Stimulated activated CD8-positive, alpha-beta memory T cell treated with anti-CD3 and anti-CD28 coated beads, Interleukin-12 subunit alpha, Interleukin-12 subunit beta, amount 100 ng/mL, for 4 hours (primary cell): Measurements from ENCODE around the gene TRAF7.

Source experiments
- DNase-seq: peaks from one replicate; pipeline ENCODE4 v3.0.0-alpha.2; 2020; ENCODE audit warnings: low read depth

Gene TRAF7

GRCh38 chr16:2181952-2182351 lies 26.4 kb downstream of the TRAF7 start:
- no peak for DNase-seq

- no peak for DNase-seq
Measured at GRCh38 chr16:2183671-2184070, 28.1 kb downstream of the TRAF7 start.

- DNase-seq: no peak
Measured at GRCh38 chr16:2184346-2184745, 28.8 kb downstream of the TRAF7 start.

GRCh38 chr16:2184962-2185361 lies 29.4 kb downstream of the TRAF7 start:
- DNase-seq: no peak

GRCh38 chr16:2186064-2186463 lies 30.5 kb downstream of the TRAF7 start:
- DNase-seq: no peak

- DNase-seq: no peak
Measured at GRCh38 chr16:2186505-2186904, 30.9 kb downstream of the TRAF7 start.

GRCh38 chr16:2187212-2187611 lies 31.6 kb downstream of the TRAF7 start:
- DNase-seq: no peak

GRCh38 chr16:2188395-2188794 lies 32.8 kb downstream of the TRAF7 start:
- no peak for DNase-seq

- DNase-seq: no peak
Measured at GRCh38 chr16:2189252-2189893, 33.8 kb downstream of the TRAF7 start.

- no peak for DNase-seq
Measured at GRCh38 chr16:2190002-2190658, 34.5 kb downstream of the TRAF7 start.

GRCh38 chr16:2190659-2191445 lies 35.3 kb downstream of the TRAF7 start:
- no peak for DNase-seq

- DNase-seq: no peak
Measured at GRCh38 chr16:2191446-2191706, 35.8 kb downstream of the TRAF7 start.

- no peak for DNase-seq
Measured at GRCh38 chr16:2194166-2194834, 38.7 kb downstream of the TRAF7 start.

- no peak for DNase-seq
Measured at GRCh38 chr16:2194852-2195321, 39.3 kb downstream of the TRAF7 start.

- no peak for DNase-seq
Measured at GRCh38 chr16:2195322-2196161, 40.0 kb downstream of the TRAF7 start.

- DNase-seq: no peak
Measured at GRCh38 chr16:2196162-2196980, 40.8 kb downstream of the TRAF7 start, which contains the start of gene CASKIN1. TSS of gene CASKIN1 (minus strand) at chr16:2196605. CDS start at chr16:2196432, 173 bp downstream.

GRCh38 chr16:2196981-2197511 lies 41.5 kb downstream of the TRAF7 start:
- DNase-seq: no peak

- no peak for DNase-seq
Measured at GRCh38 chr16:2197765-2198164, 42.2 kb downstream of the TRAF7 start.

- DNase-seq: no peak
Measured at GRCh38 chr16:2198283-2198682, 42.7 kb downstream of the TRAF7 start.

GRCh38 chr16:2199095-2199494 lies 43.5 kb downstream of the TRAF7 start:
- DNase-seq: no peak
